ENCODE results near the gene NOTCH1.

The NOTCH1 gene

GRCh38 chr9:136448655-136449054, 97.2 kb downstream of the NOTCH1 start:
- H3K27ac ChIP-seq (ENCODE audit: insufficient read depth, low read length, poor library complexity, severe bottlenecking) = no peak overlapping the region
- H3K36me3 ChIP-seq (ENCODE audit: control insufficient read depth, insufficient read depth, low read length) = peaks cover 72% of the 10 kb centered on the region
- no peaks in the 10 kb centered on the region for H3K27me3 ChIP-seq (replicated peaks; ENCODE audit: control insufficient read depth, insufficient read depth, low read length, poor library complexity, severe bottlenecking)
- H3K4me1 ChIP-seq (ENCODE audit: control insufficient read depth, insufficient read depth, low read length, poor library complexity, severe bottlenecking) = no peaks in the 10 kb centered on the region
- no peak overlapping the region for H3K4me3 ChIP-seq (ENCODE audit: insufficient read depth, low read depth, low read length, poor library complexity, severe bottlenecking)
- no peaks in the 10 kb centered on the region for H3K9me3 ChIP-seq (ENCODE audit: control insufficient read depth, low read length)
- DNase-seq = no peak

GRCh38 chr9:136447173-136447778, 98.6 kb downstream of the NOTCH1 start:
- Histone ChIP-seq H3K4me1 (ENCODE audit: control insufficient read depth, insufficient read depth, low read length, poor library complexity, severe bottlenecking) (no peaks in the 10 kb centered on the region), H3K27ac (ENCODE audit: insufficient read depth, low read length, poor library complexity, severe bottlenecking) (no peak overlapping the region), H3K27me3 (replicated peaks; ENCODE audit: control insufficient read depth, insufficient read depth, low read length, poor library complexity, severe bottlenecking) (no peaks in the 10 kb centered on the region), H3K4me3 (ENCODE audit: insufficient read depth, low read depth, low read length, poor library complexity, severe bottlenecking) (no peak overlapping the region), H3K9me3 (ENCODE audit: control insufficient read depth, low read length) (no peaks in the 10 kb centered on the region), H3K36me3 (ENCODE audit: control insufficient read depth, insufficient read depth, low read length) (peaks cover 75% of the 10 kb centered on the region)
- DNase-seq = no peak

DNA sequence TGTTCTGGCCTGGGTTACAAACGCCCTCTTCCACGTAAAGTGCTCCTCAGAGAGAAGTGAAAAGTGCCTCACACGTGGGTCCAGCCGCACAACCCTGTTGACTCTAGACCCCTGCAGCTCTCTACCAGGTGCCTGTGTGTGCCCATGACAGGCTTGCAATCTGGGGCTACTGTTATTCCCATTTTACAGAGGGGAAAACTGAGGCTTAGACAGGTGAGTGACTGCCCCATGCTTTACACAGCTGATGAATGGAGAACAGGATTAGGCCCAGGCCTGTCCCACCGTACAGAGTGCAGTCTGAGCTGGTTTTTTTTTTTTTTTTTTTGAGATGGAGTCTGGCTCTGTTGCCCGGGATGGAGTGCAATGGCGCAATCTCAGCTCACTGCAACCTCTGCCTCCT, 100.0 kb downstream of the NOTCH1 start:
- no peaks in the 10 kb centered on the region for H3K27me3 ChIP-seq (replicated peaks; ENCODE audit: control insufficient read depth, insufficient read depth, low read length, poor library complexity, severe bottlenecking)
- DNase-seq = no peak
- no peak overlapping the region for H3K27ac ChIP-seq (ENCODE audit: insufficient read depth, low read length, poor library complexity, severe bottlenecking)
- peaks cover 75% of the 10 kb centered on the region for H3K36me3 ChIP-seq (ENCODE audit: control insufficient read depth, insufficient read depth, low read length)
- H3K4me1 ChIP-seq (ENCODE audit: control insufficient read depth, insufficient read depth, low read length, poor library complexity, severe bottlenecking) = no peaks in the 10 kb centered on the region
- no peaks in the 10 kb centered on the region for H3K9me3 ChIP-seq (ENCODE audit: control insufficient read depth, low read length)
- H3K4me3 ChIP-seq (ENCODE audit: insufficient read depth, low read depth, low read length, poor library complexity, severe bottlenecking) = no peak overlapping the region
